IPS DF 19.7 (cell line): ENCODE data around the gene L3HYPDH.
"Not testable (repeated sequence)": the region's sequence is repeated elsewhere in the genome, so short reads cannot be mapped to it uniquely, and the experiment has no call there.

Experiments
- DNase-seq: peaks from one replicate; pipeline ENCODE4 v3.0.0-alpha.2; 2013; ENCODE audit warnings: low read depth, low spot score

Gene L3HYPDH

GRCh38 chr14:59478540-59478939 is 5.7 kb downstream of the L3HYPDH start:
- no peak for DNase-seq

- DNase-seq: no peak
Observed at GRCh38 chr14:59475709-59476108, 8.5 kb downstream of the L3HYPDH start.

- no peak for DNase-seq
Observed at GRCh38 chr14:59474172-59474571, 10.0 kb downstream of the L3HYPDH start.

- DNase-seq: no peak
Observed at GRCh38 chr14:59465316-59466135, 18.7 kb downstream of the L3HYPDH start, which contains the start of gene GPR135. Gene GPR135, minus strand, starts transcription at chr14:59465380. Its CDS starts 154 bp downstream, at chr14:59465226.

- DNase-seq: no peak
Observed at GRCh38 chr14:59464486-59465315, 19.5 kb downstream of the L3HYPDH start.

GRCh38 chr14:59463787-59464485 is 20.3 kb downstream of the L3HYPDH start:
- DNase-seq: no peak

GRCh38 chr14:59461891-59462290 is 22.3 kb downstream of the L3HYPDH start:
- no peak for DNase-seq

GRCh38 chr14:59460378-59460777 is 23.8 kb downstream of the L3HYPDH start:
- no peak for DNase-seq

GRCh38 chr14:59458486-59458885 is 25.7 kb downstream of the L3HYPDH start:
- no peak for DNase-seq

- no peak for DNase-seq
Observed at GRCh38 chr14:59455411-59455810, 28.8 kb downstream of the L3HYPDH start.

GRCh38 chr14:59454139-59454538 is 30.1 kb downstream of the L3HYPDH start:
- no peak for DNase-seq

GRCh38 chr14:59451849-59452248 is 32.4 kb downstream of the L3HYPDH start:
- no peak for DNase-seq

GRCh38 chr14:59450716-59451115 is 33.5 kb downstream of the L3HYPDH start:
- no peak for DNase-seq

GRCh38 chr14:59448673-59449072 is 35.5 kb downstream of the L3HYPDH start:
- not testable (repeated sequence) for DNase-seq

- no peak for DNase-seq
Observed at GRCh38 chr14:59439256-59439965, 44.8 kb downstream of the L3HYPDH start.

GRCh38 chr14:59438195-59438647 is 46.0 kb downstream of the L3HYPDH start:
- DNase-seq: no peak

- DNase-seq: no peak
Observed at GRCh38 chr14:59435987-59436386, 48.2 kb downstream of the L3HYPDH start.

GRCh38 chr14:59435101-59435500 is 49.1 kb downstream of the L3HYPDH start:
- DNase-seq: no peak

GRCh38 chr14:59429790-59430189 is 54.4 kb downstream of the L3HYPDH start:
- DNase-seq: no peak

GRCh38 chr14:59428581-59429012 is 55.6 kb downstream of the L3HYPDH start:
- DNase-seq: no peak
